Vagina (tissue), 2 donors: ENCODE data around the gene GAL3ST3.

Experiments
- CTCF ChIP-seq, 3 experiments: fragments of 450-650 bp in 2 of 3; fragments of 200-600 bp in 1 of 3; sonication (generic) in 1 of 3; IDR thresholded peaks; one replicate each; pipeline ENCODE4 v1.5.1; 2017 to 2019; ENCODE audit warnings: antibody characterized with exemption in 3 of 3, mild to moderate bottlenecking in 2 of 3, moderate library complexity in 2 of 3
- POLR2A ChIP-seq, 2 donors: fragments of 450-650 bp; IDR thresholded peaks; one replicate each; pipeline ENCODE4 v1.6.1; 2017; ENCODE audit warnings: antibody characterized with exemption in 2 of 2, mild to moderate bottlenecking in 2 of 2, moderate library complexity in 2 of 2

DNA sequence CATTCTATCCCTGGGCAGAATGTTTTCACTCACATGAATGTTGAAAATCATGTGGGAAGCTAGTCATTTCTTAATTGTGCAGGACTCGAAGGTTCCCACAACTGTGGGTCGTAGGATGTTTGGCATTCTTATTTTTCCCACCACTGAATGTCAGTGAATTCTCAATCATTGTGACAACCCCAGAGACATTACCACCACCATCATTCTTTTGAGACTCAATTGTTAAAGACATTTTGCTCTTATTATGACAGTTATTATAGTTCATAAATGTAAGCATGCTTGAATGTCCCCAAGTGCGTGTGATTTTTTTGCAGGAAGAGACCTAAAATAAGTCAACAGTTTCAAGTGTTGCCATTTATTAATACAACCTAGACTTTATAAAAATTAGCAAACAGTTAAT, 40.1 kb upstream of the GAL3ST3 start:
- TF ChIP-seq CTCF (IDR thresholded peaks at IDR 0.05) (no peak), POLR2A (IDR thresholded peaks at IDR 0.05) (no peak)
